22Rv1 (cell line): ENCODE data around the gene ZDHHC6.

Experiments used
- CTCF ChIP-seq: fragments of 450-650 bp; IDR thresholded peaks from 2 replicates; pipeline ENCODE4 v1.5.1; 2017; ENCODE audit warnings: mild to moderate bottlenecking
- ZFX ChIP-seq: fragments of 450-650 bp; IDR thresholded peaks from 2 replicates; pipeline ENCODE4 v1.6.1; 2017; ENCODE audit warnings: antibody characterized with exemption, borderline replicate concordance

GRCh38 chr10:112394475-112394875 lies 52.2 kb downstream of the ZDHHC6 start:
- no peak for TF ChIP-seq CTCF
- no peak for TF ChIP-seq ZFX
